Measurements from ENCODE around the gene DES.

GRCh38 chr2:219406861-219407230 lies 11.3 kb upstream of the DES start:
- TF ChIP-seq MAX (IDR thresholded peaks at IDR 0.05; ENCODE audit: insufficient read depth, insufficient read length) (no peak), POLR2A (IDR thresholded peaks at IDR 0.05; ENCODE audit: low read depth, low read length) (no peak), POLR2AphosphoS5 (IDR thresholded peaks at IDR 0.05; ENCODE audit: insufficient read depth, low read depth, low read length) (no peak), EZH2 (IDR thresholded peaks at IDR 0.05; ENCODE audit: borderline replicate concordance, low read depth, low read length, severe bottlenecking) (no peak), MYC (IDR thresholded peaks at IDR 0.05; ENCODE audit: low read depth, low read length) (no peak)
- TF ChIP-seq, protein P1, sequence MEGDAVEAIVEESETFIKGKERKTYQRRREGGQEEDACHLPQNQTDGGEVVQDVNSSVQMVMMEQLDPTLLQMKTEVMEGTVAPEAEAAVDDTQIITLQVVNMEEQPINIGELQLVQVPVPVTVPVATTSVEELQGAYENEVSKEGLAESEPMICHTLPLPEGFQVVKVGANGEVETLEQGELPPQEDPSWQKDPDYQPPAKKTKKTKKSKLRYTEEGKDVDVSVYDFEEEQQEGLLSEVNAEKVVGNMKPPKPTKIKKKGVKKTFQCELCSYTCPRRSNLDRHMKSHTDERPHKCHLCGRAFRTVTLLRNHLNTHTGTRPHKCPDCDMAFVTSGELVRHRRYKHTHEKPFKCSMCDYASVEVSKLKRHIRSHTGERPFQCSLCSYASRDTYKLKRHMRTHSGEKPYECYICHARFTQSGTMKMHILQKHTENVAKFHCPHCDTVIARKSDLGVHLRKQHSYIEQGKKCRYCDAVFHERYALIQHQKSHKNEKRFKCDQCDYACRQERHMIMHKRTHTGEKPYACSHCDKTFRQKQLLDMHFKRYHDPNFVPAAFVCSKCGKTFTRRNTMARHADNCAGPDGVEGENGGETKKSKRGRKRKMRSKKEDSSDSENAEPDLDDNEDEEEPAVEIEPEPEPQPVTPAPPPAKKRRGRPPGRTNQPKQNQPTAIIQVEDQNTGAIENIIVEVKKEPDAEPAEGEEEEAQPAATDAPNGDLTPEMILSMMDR (IDR thresholded peaks at IDR 0.05; ENCODE audit: extremely low read depth in 1 of 2, insufficient read depth in 1 of 2, low read depth in 1 of 2, low read length in 2 of 2), result no peak
